ENCODE results near the gene NDUFB10.
"Not testable (repeated sequence)": the region's sequence is repeated elsewhere in the genome, so short reads cannot be mapped to it uniquely, and the experiment has no call there.

NDUFB10 gene

DNA sequence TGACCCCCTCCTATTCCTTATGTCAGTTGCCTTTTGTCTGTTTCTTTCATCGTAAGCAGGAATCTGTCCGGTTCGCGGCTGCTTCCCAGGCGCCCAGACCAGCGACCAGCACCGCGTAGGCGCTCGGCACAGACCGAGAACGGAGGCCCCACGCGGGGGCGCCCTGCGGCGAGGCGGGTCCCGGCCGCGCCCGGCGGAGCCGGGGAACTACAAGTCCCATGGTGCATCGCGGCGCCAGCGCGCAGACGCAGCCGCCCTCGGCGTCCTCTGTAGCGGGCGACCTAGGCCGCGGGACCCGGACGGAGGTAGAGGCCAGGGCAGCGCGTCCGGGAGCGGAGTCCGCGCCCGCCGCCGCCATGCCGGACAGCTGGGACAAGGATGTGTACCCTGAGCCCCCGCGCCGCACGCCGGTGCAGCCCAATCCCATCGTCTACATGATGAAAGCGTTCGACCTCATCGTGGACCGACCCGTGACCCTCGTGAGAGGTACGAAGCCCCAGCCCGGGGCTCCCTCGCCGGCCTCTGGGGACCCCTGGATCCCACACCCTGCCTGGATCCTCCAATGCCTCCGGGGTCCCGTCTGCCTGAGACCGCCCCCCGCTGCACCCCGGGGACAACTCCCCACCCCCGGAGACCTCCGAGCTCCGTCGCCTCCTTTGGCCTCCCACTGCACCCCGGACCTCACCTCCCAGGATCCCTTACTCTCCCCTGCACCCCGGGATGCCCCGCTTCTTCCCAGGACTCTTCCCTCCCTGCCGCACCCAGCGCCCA lies at the start of gene NDUFB10:
Gene NDUFB10 (plus strand): TSS at position 270 of the 771 bp plus-strand sequence. CDS start 87 bp downstream, at position 357.
- no peak for DNase-seq

DNA sequence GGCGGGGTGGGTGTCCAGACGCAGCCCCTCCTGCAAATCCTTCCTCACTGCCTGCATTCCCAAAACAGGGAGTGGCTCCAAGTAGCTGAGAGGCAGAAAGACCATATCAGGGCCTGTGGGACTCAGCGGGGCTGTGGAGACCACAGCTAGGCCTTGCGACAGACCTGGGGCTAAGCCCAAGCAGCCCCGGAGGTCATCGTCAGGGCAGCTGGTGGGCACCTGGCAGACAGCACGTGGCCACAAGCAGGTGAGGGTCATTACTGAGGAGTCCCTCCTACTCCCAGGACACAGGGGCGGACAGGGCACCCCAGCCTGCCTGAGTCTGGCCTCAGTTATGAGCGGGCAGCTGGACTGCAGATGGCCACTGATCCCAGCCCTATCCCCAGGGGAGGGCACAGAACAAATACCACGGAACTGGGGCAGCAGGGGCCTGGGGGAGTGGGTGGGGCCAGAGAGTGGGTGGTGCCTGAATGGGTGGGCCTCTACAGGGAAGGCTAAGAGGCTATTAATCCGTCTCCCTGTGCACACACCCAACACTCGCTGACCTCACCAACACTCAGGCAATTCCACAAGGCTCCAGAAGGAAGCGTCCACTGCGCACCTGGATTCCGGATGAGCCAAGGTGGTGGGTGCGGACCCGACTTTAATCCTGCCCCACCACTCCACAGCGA lies 49.6 kb upstream of the NDUFB10 start:
- no peak for DNase-seq

DNA sequence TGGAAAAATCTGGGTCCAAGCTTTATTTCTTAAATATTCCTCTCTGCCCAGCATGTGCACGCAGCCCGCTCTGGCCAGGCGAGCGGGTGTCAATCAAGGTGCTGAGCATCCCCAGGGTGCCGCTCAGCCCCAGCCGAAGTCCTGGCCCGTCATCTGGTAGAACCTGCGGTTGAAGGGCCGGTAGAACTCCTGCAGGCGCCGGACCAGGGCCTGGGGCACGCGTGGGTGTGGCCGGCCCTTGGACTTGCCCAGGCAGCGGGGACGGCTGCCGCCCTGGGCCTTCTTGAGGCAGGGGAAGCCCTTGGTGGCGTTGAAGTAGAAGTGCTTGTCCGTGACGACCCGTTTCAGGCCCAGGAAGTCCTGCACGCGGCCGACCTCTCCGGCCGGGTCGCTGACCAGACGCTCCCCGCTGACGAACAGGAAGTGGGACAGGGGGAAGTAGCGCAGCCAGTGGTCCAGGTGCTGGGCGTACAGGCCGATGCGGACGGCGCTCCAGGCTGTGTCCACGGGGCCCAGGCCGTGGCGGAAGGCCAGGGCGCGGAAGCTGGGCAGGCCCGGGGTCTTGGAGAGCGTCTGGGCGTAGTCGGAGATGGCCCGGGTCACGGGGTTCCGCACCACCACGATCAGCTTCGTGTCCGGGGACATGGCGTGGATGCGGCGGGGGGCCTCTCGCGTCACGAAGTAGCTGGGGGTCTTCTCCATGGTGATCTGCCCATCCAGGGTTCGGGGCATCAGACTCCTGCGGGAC lies 47.7 kb upstream of the NDUFB10 start:
- DNase-seq: no peak

DNA sequence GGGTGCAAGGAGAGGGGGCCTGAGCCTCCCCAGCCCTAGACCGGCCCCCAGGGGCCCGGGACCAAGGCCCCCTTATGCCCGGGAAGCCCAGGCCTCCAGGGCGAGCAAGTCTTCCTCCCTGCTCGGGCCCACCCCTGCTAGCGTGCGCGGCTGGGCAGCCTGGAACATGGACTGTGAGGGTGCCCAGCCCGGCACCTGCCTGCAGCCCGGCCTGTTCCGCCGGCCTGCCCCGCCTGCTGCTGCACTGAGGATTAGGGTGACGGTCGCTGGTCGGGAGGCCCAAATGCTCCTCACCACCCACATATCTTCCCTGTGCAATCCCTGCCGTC lies 47.2 kb upstream of the NDUFB10 start:
- no peak for DNase-seq

DNA sequence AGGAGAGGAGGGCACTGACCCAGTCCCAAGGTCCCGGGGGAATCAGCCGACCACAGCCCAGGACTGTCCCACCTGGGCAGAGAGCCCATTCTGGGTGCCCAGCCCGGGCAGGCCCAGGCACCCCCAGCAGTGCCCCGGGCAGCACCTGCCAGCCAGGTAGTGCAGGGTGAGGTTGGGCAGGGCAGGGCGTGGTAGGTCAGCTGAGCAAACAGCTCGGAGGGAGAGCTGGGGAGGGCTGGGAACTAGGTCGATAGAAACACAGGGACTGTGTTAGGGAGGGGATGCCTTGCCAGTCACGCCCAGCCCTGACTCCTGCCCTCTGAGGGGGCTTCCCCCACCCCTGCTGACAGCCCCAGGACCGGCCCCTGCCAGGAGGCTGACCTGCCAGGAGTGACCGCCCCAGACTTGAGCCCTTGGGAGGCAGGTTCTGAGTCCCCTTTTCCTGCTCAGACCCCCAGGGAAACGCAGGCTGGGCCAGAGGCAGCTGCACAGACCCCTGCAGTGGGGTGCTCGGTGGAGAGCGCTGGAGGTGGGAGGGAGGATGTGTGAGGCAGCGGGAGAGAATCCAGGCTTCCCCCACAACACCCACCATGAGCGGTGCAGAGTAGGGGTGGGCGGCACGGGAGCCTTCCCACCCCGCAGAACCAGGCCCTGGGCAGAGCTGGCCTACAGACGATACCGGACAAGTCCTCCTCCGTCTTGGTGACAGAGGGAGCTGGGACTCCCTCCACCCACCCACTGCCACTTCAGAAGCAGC lies 45.8 kb upstream of the NDUFB10 start:
- no peak for DNase-seq

DNA sequence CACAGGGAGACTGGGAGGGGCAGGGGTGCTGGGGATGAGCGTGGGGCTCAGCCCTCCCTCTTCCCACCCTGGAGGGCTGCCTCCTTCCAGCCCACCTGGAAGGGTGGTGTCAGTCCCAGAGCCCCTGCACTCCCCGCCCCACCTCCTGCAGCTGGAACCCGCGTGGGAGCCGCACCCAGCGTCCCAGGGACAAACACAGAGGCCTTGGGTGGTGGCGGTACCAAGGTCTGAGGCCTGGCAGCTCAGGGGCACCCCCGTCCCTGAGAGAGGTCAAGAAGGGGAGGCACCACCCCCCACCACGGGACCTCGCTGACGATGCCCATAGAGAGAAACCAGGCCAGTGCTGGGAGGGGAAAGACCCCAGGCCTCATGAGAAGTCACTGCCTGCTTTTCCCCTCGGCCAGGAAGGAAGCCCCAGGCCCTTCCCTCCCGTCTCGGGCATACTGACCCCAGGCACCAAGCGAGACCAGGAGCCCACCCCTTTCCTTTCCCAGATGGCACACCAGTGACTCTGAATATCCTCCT lies 45.2 kb upstream of the NDUFB10 start:
- no peak for DNase-seq

DNA sequence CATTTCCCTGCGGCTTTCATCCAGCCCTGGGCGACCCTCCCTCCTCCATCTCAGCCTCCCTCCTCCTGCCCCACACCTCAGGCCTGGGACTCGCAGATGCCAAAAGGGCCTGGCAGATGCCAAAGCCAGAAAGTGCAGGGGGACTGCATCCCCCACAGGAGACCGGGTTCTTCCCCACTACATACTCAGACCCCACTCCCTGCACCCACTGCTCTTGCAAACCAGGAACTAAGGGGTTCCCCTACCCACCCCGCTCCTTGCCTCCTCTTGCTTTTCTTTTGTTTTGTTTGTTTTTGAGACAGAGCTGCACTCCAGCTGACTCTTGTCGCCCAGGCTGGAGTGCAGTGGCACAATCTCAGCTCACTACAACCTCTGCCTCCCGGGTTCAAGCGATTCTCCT lies 44.4 kb upstream of the NDUFB10 start:
- DNase-seq: no peak

DNA sequence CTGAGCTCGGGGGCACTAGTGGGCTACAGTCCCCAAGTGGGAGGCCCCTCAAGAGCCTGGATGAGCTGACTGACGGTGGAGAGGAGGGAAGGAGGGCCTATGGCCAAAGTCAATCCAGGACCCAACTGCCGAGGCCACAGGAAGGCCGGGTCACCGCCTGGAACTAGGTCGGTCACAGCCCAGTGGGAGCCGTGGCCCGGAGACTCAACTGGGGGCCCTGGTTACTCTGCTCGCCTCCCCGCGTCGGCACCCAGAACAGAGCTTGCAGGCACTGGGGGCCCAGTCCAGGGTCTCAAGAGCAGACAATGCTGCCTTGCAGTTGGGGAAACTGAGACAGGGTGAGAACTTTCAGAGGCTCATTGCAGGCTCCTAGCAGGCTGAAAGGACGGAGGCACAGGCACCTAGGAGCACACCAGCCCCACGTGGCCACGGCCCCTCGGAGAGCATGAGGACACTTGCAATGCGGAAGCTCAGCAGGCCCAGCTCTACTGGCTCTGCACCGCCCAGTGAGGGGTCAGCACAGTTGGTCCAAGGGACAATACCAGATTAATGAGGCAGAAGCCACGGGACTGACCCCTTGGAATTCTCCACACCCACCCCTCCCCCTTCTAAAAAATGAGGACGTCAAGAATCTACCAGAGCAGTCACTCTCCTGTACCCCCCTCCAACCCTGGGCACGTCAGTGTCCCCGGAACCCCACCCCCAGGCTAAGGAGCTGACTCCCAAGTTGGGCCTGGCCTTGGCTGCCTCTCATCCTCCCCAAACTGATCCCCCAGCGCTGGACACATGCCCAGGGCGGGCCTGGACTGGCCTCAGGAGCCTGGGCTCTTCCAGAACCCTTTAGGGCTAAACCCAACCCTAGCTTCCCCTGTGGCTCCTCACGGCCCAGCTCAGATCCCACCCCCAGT lies 43.4 kb upstream of the NDUFB10 start:
- no peak for DNase-seq

DNA sequence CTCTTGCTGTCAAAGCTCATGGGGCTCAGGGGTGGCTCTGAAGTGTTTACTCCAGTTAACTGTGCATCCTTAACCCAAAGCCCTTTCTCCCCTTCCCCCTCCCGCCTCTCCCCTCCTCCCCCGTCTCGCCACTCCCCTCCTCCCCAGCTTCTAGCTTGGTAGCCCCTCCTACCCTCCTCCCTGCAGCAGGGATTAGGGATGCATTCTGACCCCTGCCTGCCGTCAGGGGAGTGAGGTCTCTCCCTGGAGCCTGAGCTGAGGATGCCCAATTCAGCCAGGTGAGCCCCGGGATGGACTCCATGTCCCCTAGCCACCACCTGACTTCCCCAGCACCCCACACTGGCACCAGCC lies 42.7 kb upstream of the NDUFB10 start:
- DNase-seq: no peak

DNA sequence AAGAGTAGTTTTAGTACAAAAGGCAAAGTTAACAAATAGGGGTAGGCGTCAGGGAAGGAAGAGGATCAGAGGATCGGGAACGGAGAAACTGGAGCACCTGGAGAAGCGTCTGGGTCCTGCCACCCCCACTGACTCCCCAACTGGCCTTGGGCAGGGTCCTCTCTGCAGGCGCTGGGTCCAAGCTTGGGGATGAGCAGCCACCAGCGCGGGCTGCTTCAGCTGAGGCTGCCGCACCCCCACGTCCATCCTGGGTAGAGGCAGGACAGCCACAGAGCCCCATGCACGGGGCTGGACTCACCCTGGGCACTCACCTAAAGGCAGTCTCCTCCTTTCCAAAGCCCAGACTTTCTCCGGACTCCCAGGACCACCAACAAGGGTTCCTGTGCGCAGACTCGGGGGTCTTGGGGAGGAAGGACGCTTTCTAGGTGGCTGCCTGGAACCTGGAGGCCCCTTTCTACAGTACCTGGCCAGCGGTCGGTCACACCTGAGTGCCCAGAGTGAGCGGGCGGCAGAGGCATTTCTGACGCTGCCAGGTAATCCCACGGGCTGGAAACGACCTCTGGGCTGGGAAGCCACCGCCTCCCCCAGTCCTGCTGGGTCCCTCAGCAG lies 42.2 kb upstream of the NDUFB10 start:
- no peak for DNase-seq

DNA sequence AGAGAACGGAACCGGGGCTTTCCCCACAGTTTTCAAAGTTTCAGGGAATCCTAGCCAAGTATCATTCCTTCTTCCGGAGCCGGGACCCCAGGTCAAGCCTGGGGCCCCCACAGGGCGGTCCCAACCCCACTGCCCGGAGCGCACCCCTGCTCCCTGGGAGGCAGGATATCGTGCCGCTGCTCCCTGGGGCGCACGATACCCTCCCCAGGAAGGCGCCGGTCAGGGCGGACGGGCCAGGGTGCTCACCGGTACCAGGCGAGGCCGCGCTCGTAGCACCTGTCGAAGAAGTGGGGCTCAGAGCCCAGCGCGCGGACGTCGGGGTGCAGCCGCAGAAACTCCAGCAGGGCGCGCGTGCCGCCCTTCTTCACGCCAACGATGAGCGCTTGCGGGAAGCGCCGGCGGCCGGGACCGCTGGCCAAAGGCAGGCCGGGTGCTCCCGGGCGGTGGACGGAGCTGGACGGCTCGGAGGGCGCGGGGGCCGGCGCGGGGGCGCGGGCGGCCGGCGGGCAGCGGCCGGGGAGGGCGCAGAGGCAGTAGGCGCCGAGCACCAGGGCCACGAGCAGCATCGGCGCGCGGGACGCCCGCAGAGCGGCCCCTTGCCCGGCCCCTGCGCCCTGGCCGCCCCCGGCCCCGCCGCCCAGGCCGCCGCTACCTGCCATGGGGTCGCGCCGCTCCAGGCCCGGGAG lies 41.5 kb upstream of the NDUFB10 start:
- DNase-seq: no peak

DNA sequence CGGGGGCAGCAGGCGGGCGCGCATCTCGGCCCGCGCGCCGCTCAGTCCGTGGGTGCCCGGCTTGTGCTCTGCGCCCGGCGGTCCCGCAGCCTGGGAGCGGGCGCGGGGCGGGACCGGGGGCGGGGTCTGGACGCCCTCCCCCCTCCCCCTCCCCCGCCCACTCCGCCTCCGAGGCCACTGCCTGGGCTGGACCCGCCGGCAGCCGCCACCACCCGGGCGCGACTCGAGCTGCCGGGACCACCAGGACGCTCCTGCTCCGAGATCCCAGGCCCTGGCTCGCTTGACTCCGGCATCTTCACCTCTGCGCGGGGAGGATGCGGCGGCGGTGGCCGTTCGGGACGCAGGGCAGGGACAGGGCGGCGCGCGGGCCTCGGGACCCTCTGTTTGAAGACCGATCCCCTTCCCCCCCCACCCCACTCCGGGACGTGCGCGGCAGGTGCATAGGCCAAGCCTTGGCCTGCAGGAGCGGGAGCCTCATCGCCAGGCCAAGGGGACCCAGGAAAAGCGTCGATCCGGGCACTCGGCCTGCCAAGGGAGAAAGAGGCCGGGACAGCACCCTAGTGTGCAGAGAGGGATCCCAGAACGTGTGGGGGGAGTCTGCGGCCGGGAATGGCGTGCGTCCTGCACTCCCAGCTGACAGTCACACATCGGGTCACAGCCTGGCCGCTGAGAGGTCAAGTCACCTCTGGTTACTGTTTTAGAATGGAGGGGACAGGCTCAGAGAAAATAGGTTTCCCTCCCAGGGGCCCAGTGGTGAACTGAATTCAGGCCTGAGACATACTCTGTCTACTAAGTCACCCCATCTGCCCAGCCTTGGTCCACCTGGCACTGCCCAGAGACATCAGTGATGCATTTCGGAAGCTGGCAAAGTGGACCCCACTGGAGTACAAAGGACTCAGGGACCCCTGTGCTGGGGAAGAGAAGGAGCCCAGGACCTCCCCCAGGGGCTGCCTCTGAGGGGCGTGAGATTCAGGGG lies 40.7 kb upstream of the NDUFB10 start, which contains the start of gene HS3ST6:
Gene HS3ST6 (minus strand): TSS at position 65 of the 976 bp plus-strand sequence. CDS start 92 bp downstream, outside the sequence.
- DNase-seq: no peak

DNA sequence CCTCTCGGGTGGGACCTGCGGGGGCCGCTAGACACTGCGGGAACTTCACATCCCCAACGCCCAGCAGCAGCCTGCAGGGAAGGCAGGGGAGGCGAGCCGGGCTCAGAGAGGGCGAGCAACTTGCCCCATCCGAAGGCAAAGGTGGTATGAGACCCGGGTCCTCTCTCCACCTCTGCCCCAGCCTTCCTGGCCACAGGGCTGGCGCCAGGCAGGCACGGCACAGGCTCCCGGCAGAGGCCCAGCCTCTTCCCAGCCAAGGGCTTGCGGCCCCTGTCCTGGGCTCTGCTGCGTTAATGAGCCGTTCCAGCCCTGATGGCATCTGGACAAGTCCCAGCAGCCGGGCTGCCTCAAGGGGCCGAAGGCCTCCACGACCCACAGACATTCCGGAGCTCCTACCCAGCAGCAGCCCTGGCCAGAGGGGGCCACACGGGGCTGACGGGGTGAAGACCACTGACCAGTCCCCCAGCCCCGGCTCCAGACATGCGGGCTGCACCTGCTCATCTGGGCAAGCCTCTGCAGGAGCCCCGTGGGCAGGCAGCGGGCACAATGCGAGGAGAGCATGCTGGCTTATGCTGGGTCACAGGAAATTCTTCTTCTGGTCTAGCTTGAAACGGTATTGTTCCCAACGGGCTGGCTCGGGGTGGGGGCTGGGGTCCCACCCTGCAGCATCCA lies 39.9 kb upstream of the NDUFB10 start:
- no peak for DNase-seq

DNA sequence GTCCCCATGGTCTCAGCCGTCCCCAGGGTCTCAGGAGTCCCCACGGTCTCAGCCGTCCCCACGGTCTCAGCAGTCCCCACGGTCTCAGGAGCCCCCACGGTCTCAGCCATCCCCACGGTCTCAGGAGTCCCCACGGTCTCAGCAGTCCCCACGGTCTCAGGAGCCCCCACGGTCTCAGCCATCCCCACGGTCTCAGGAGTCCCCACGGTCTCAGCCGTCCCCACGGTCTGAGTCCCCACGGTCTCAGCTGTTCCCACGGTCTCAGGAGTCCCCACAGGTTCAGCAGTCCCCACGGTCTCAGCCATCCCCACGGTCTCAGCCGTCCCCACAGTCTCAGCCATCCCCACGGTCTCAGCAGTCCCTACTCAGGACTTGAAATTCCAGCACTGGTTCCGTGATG lies 39.2 kb upstream of the NDUFB10 start:
- DNase-seq: not testable (repeated sequence)

DNA sequence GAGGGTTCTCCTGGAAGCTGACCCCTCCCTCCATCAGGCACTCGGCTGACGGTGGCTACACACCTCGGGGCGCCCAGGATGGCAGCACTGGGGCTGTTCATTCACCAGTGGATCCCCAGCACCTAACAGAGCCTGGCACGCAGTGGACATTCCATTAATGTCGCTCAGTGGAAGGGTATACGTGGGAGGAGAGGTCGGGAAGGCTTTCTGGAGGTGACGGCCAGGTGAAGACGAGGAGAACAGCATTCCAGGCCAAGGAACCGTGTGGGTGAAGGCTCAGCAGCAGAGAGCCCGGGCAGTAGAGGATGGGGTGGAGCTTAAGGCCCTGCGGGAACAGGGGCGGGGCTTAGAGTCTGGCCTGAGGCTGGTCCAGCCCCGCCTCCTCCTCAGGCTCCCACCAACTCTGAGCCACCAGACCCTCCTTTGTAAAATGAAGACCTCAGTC lies 38.6 kb upstream of the NDUFB10 start:
- DNase-seq: no peak

DNA sequence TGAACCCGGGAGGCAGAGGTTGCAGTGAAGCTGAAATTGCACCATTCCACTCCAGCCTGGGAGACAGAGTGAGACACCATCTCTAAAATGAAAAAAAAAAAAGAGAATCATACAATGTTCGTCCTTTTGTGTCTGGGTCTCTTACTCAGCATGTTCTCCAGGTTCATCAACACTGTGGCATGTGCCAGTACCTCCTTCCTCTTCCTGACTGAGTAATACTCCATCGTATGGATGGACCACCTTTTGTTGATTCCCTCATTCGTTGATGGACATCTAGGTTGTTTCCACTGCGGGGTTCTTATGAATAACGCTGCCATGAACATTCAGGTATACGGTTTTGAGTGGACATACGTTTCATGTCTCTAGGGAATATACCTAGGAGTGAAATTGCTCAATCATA lies 37.0 kb upstream of the NDUFB10 start:
- no peak for DNase-seq

DNA sequence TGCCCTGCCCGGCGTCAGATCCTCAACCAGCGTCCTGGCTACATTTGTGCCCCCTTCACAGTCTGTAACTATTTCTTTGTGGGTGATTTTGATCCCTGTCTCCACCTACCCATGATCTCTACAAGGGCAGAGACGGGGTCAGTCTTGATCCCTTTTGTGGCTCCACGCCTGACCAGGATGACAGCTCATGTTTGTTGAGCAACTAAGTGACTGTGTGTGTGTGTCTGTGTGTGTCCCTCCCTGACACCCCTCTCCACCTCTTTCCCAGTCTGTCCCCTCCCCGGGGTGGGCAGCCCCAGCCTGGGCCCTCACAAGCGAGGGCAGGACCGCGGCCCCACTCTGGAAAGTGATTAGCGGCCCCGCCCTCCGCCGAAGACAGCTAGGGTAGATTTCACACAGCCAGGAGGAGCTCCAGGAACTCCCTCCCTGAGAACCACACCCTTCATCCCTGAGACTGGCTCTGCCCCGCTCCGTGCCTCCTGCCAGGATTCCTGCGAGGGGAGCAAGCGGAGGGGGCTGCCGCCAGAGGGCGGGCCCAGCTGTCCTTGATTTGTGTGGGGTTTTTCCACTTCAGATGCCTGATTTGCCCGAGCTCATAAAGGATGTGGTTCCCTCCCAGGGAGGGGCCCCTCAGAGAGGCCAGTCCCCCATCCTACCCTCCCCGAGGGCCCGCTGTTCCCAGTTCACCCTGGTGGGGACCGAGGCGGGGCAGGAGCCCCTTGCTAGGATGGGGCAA lies 35.9 kb upstream of the NDUFB10 start:
- no peak for DNase-seq

DNA sequence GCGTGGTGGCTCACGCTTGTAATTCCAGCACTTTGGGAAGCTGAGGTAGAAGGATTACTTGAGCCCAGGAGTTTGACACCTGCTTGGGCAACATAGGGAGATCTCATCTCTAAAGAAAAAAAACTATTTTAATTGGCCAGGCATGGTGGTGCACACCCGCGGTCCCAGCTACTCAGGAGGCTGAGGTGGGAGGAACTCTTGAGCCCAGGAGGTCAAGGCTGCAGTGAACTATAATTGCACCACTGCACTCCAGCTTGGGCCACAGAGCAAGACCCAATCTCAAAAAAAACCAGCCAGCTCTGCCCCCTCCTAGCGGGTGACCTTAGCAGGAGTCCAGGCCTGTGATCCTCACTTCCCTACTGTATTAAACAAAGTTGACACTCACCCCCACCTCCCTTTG lies 35.2 kb upstream of the NDUFB10 start:
- DNase-seq: no peak
